GM21576 (cell line): ENCODE data around the gene SSH2.
"Not testable (repeated sequence)": the region's sequence is repeated elsewhere in the genome, so short reads cannot be mapped to it uniquely, and the experiment has no call there.

Source experiments
- ATAC-seq: cut with Tn5 transposase; IDR thresholded peaks from one replicate; pipeline ENCODE4 v1.9.1; 2021; ENCODE audit warnings: mild to moderate bottlenecking, moderate library complexity; ENCODE audit not compliant: unreplicated experiment

Gene SSH2

GRCh38 chr17:29881256-29881655 is 48.8 kb downstream of the SSH2 start:
- no peak for ATAC-seq

GRCh38 chr17:29880031-29880430 is 50.0 kb downstream of the SSH2 start:
- ATAC-seq = no peak

GRCh38 chr17:29874931-29875596 is 55.0 kb downstream of the SSH2 start:
- ATAC-seq = no peak

- ATAC-seq = not testable (repeated sequence)
Observed at GRCh38 chr17:29874358-29874757, 55.7 kb downstream of the SSH2 start.

- ATAC-seq = no peak
Observed at GRCh38 chr17:29873476-29873875, 56.6 kb downstream of the SSH2 start.

- ATAC-seq = no peak
Observed at GRCh38 chr17:29870836-29871465, 59.1 kb downstream of the SSH2 start.

GRCh38 chr17:29867643-29868181 is 62.3 kb downstream of the SSH2 start:
- no peak for ATAC-seq

GRCh38 chr17:29866746-29867404 is 63.2 kb downstream of the SSH2 start:
- no peak for ATAC-seq

- ATAC-seq = no peak
Observed at GRCh38 chr17:29864615-29865014, 65.4 kb downstream of the SSH2 start.

- not testable (repeated sequence) for ATAC-seq
Observed at GRCh38 chr17:29864123-29864522, 65.9 kb downstream of the SSH2 start.

- ATAC-seq = no peak
Observed at GRCh38 chr17:29862951-29863350, 67.1 kb downstream of the SSH2 start.

- ATAC-seq = no peak
Observed at GRCh38 chr17:29862127-29862526, 67.9 kb downstream of the SSH2 start.

- ATAC-seq = not testable (repeated sequence)
Observed at GRCh38 chr17:29859445-29859844, 70.6 kb downstream of the SSH2 start.

GRCh38 chr17:29857823-29858222 is 72.2 kb downstream of the SSH2 start:
- no peak for ATAC-seq

GRCh38 chr17:29857105-29857504 is 72.9 kb downstream of the SSH2 start:
- ATAC-seq = not testable (repeated sequence)

GRCh38 chr17:29855686-29856085 is 74.3 kb downstream of the SSH2 start:
- no peak for ATAC-seq

GRCh38 chr17:29848737-29849136 is 81.3 kb downstream of the SSH2 start:
- no peak for ATAC-seq

- ATAC-seq = no peak
Observed at GRCh38 chr17:29847527-29848400, 82.3 kb downstream of the SSH2 start.

- ATAC-seq = no peak
Observed at GRCh38 chr17:29847118-29847517, 82.9 kb downstream of the SSH2 start.

- no peak for ATAC-seq
Observed at GRCh38 chr17:29846298-29846697, 83.7 kb downstream of the SSH2 start.
